PFSK-1 (cell line): ENCODE results near the gene RAB21.

ENCODE experiments used
- FOXP2 ChIP-seq: optimal IDR thresholded peaks from 2 replicates; pipeline ENCODE3; 2011; ENCODE audit warnings: borderline replicate concordance, control low read depth, inconsistent platforms; ENCODE audit not compliant: insufficient read depth; ENCODE audit errors: extremely low read length, extremely low read depth
- POLR2AphosphoS5 ChIP-seq: IDR thresholded peaks from 2 replicates; pipeline ENCODE4 v1.6.1; 2012; ENCODE audit warnings: low read depth, mild to moderate bottlenecking, control low read depth, low read length, moderate library complexity
- SIN3A ChIP-seq: IDR thresholded peaks from 2 replicates; pipeline ENCODE4 v1.6.1; 2012; ENCODE audit warnings: mild to moderate bottlenecking, low read length, moderate library complexity, borderline replicate concordance; ENCODE audit not compliant: insufficient read depth
- TAF1 ChIP-seq: IDR thresholded peaks from 2 replicates; pipeline ENCODE4 v1.6.1; 2012; ENCODE audit warnings: low read length, control low read depth, borderline replicate concordance; ENCODE audit not compliant: insufficient read depth
- TF ChIP-seq, protein P1 (sequence below), 2 experiments: IDR thresholded peaks; 2 replicates each; pipeline versions ENCODE4 v1.6.1 to v1.8.0; 2011 to 2012; ENCODE audit warnings: low read depth in 2 of 2, low read length in 2 of 2, control low read depth in 1 of 2, inconsistent platforms in 1 of 2, mild to moderate bottlenecking in 1 of 2, moderate library complexity in 1 of 2; ENCODE audit not compliant: insufficient read depth in 1 of 2

The RAB21 gene

DNA sequence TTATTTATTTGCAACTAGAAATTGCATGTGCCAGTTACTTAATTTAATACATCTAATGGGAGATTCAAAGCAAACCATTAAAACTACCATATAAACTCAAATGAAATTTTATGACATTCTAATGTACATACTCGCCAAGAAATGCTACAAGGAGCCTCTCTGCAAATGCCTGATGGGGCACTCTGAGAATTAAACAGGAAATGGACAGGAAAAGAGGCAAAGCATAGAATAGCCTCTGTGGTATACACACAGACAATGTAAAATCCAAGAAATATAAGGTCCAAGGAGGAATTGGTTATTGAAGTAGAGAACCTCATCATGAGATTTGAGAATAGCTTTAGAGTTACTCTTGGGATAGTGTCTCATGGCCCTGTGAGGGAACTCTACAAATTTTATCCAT, 41.2 kb downstream of the RAB21 start:
- TF ChIP-seq SIN3A (no peak), FOXP2 (no peak), TAF1 (no peak), POLR2AphosphoS5 (no peak)
- TF ChIP-seq, protein P1, sequence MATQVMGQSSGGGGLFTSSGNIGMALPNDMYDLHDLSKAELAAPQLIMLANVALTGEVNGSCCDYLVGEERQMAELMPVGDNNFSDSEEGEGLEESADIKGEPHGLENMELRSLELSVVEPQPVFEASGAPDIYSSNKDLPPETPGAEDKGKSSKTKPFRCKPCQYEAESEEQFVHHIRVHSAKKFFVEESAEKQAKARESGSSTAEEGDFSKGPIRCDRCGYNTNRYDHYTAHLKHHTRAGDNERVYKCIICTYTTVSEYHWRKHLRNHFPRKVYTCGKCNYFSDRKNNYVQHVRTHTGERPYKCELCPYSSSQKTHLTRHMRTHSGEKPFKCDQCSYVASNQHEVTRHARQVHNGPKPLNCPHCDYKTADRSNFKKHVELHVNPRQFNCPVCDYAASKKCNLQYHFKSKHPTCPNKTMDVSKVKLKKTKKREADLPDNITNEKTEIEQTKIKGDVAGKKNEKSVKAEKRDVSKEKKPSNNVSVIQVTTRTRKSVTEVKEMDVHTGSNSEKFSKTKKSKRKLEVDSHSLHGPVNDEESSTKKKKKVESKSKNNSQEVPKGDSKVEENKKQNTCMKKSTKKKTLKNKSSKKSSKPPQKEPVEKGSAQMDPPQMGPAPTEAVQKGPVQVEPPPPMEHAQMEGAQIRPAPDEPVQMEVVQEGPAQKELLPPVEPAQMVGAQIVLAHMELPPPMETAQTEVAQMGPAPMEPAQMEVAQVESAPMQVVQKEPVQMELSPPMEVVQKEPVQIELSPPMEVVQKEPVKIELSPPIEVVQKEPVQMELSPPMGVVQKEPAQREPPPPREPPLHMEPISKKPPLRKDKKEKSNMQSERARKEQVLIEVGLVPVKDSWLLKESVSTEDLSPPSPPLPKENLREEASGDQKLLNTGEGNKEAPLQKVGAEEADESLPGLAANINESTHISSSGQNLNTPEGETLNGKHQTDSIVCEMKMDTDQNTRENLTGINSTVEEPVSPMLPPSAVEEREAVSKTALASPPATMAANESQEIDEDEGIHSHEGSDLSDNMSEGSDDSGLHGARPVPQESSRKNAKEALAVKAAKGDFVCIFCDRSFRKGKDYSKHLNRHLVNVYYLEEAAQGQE (IDR thresholded peaks at IDR 0.05; ENCODE audit: insufficient read depth in 1 of 2, low read depth in 2 of 2, low read length in 2 of 2), result no peak

DNA sequence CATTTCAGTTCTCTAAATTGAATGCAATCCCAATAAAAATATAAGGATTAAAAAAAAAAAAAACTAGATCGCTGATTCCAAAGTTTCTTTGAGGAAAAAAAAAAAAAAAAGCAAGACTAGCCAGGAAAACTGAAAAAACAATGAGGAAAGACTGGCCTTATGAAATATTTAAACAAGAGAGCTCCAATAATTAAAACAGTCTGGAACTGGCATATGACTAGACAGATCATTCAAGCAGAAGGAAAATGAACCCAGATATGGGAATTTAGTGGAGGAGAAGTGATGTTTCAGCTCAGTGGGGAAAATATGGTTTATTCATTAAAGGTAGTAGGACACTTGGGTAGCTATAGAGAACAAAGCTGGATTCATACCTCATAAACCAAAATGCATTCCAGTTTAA, 42.9 kb downstream of the RAB21 start:
- no peak for TF ChIP-seq POLR2AphosphoS5

DNA sequence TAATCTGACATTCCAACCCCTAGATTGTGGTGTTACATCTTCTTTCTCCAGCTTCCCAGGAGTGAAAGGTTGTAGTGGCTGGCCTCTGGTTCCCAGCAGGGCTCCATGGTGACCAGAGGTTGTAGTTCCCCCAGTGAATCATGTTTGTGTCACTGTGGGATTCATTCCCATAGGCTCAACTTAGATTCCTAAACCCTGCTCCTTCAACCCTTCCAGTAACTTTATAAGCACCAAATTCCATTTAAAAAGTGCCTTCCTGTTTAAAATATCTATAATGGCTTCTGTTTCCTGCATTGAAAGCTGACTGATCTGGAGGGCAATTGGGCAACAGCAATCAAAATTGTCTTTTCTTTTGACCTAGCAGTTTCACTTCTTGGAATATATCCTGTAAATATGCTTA, 44.4 kb downstream of the RAB21 start:
- TF ChIP-seq POLR2AphosphoS5 (no peak), FOXP2 (no peak), SIN3A (no peak), TAF1 (no peak)
- TF ChIP-seq, protein P1 (IDR thresholded peaks at IDR 0.05; ENCODE audit: insufficient read depth in 1 of 2, low read depth in 2 of 2, low read length in 2 of 2), result no peak

DNA sequence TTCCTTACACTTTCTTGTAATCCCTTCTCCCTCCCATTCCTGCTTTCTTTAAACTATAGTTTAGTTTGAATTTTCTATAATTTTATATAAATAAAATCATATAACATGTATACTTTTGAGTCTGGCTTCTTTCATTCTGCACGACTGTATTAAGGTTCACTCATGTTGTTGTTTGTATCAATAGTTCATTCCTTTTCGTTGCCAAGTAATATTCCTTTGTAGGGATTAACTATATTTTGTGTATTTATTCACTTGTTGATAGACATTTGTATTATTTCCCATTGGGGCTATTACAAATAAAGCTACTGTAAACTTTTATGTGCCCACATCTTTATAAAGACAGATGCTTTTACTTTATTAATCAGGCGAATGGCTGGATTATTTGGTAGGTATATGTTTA, 45.5 kb downstream of the RAB21 start:
- TF ChIP-seq SIN3A, result no peak
- TF ChIP-seq TAF1, result no peak
- TF ChIP-seq POLR2AphosphoS5, result no peak
- TF ChIP-seq, protein P1 (IDR thresholded peaks at IDR 0.05; ENCODE audit: insufficient read depth in 1 of 2, low read depth in 2 of 2, low read length in 2 of 2), result no peak
- no peak for TF ChIP-seq FOXP2

- no peak for TF ChIP-seq SIN3A
- no peak for TF ChIP-seq FOXP2
- TF ChIP-seq, protein P1 (IDR thresholded peaks at IDR 0.05; ENCODE audit: insufficient read depth in 1 of 2, low read depth in 2 of 2, low read length in 2 of 2), result no peak
- TF ChIP-seq POLR2AphosphoS5, result no peak
- TF ChIP-seq TAF1, result no peak
Measured at GRCh38 chr12:71804505-71804904, 49.8 kb downstream of the RAB21 start.

DNA sequence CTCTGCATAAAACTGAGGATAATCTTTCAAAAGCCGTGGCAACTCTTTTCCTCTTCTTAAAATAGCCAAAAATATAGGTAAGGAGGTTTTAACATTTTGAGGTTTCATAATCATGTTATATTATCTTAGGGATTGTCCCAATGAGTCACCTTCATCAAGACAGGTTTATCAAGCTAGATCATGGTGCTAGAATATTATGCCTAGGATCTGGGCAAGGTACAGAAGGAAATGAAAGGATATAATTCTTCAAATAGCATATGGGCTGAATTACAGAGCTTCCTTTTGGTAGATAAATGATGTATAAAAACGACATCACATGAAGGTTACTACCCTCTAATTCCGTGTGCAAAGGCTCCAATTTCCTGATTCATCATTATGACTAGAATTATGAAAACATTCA, 56.3 kb downstream of the RAB21 start:
- TF ChIP-seq, protein P1 (IDR thresholded peaks at IDR 0.05; ENCODE audit: insufficient read depth in 1 of 2, low read depth in 2 of 2, low read length in 2 of 2), result no peak
- no peak for TF ChIP-seq POLR2AphosphoS5
- no peak for TF ChIP-seq TAF1
- no peak for TF ChIP-seq FOXP2
- TF ChIP-seq SIN3A, result no peak
